IPS-NIHi11 (cell line): ENCODE data around the gene CRISPLD2.
A peak's percentile ranks its signal among the peaks of the same experiment; 100 is the strongest.

Source experiments
- DNase-seq: peaks from one replicate; pipeline ENCODE4 v3.0.0; 2012; ENCODE audit warnings: mixed read lengths, low spot score

CRISPLD2 gene

DNA sequence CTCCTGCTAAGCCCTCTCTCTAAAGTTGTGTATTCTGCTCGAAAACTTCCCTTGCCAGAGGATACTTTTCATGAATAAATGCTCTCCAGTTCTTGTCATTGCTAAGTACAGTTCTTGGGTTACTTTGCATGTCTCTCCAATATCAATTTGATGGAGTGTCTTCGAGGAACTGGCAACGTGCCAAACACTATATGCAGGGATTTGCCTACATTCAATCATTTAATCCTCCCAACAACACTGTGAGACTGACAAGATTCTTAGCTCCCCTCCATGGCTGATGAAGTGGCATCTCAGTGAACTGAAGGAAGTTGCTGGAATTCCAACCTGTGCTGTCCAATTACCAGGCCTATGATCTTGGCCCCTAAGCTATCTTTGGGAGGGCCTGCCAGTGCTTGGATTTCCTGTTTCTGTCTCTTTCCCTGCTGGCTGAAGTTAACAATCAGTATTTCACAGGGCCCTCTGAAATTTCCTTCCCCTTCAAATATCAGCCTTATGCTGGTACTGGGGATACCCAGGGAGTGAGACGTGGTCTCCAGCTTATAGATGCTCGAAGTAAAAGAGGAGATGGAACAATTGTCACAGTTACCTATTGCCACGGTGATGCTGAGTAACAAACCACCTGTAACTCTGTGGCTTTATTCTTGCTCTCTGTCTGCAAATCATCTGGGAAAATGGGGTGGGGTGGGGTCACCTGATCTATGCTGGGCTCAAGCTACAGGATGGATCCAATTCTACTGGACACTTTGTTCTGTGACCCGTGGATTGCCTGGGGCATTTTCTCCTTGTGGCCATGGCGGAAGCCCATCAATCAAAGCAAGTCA lies 19.4 kb upstream of the CRISPLD2 start:
- no peak for DNase-seq

- no peak for DNase-seq
Observed at GRCh38 chr16:84803146-84803545, 16.6 kb upstream of the CRISPLD2 start.

- no peak for DNase-seq
Observed at GRCh38 chr16:84804326-84804725, 15.5 kb upstream of the CRISPLD2 start.

DNA sequence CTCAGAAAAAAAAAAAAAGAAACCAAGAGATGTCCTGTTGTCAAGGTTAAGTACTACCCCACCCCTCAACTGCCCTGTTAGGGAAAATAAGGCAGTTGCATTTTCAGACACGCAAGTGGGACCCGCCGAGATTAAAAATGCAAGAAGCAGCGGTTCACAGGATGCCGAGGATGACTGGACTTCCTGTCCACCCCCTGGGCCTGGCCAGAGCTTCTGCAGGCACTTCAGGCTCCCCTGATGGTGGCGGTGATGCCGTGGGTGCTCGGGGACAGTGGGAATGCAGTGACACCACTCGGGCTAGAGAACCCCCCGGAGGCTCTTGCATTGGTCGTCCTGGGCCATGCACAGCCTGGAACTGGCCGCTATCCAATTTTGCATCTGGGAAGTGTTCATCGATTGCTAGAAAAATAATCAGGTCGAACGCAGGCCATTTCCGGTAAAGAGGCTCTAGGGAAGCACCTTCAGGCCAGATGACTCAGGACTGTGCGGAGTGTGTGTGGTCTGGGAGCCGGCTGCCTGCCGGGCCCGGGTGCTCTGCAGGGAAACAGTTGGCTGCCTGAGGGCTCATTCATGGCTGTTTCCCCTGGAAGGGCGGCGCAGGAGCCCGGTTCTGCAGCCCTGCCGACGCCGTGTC lies 13.4 kb upstream of the CRISPLD2 start:
- no peak for DNase-seq

GRCh38 chr16:84806890-84807258 lies 12.9 kb upstream of the CRISPLD2 start:
- DNase-seq: no peak

GRCh38 chr16:84807776-84808175 lies 12.0 kb upstream of the CRISPLD2 start:
- DNase-seq: no peak

GRCh38 chr16:84808826-84809225 lies 11.0 kb upstream of the CRISPLD2 start:
- no peak for DNase-seq

DNA sequence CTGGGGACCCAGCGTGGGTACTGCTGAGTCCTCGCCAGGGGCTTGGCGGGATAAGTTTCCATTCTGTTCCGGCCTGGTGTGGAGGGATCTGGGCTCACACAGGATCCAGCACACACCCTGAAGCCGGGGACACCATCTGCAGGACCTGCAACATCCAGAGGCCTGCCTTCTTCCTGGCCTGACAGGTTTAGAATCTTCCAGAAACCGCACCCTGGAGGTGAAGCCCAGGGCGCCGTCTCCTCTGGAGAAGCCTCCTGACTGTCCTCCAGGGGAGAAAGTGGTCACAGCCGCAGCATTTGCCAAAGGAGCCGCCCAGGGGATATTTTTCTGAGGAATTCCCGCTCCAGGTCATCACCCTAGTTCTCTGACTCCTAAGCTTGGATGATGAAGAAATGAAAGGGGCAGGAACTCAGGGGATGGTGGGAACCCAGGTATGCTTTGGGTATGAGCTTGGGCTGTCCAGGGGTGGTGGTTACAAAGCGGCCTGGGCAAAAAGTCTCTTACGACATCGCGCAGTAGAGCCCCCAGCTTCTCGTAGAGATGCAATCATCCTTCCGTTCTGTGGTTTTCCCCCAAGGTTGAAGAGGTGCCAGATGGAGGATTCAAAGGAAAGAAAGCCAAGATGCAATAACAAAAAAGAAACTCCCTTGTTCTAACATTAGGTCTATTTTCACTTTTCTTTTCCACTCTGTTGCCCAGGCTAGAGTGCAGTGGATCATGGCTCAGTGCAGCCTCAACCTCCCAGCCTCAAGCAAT lies 9.1 kb upstream of the CRISPLD2 start:
- DNase-seq: no peak

GRCh38 chr16:84811529-84811928 lies 8.3 kb upstream of the CRISPLD2 start:
- DNase-seq: no peak

- DNase-seq: peak; percentile 56
Observed at GRCh38 chr16:84813141-84813934, 6.4 kb upstream of the CRISPLD2 start.

DNA sequence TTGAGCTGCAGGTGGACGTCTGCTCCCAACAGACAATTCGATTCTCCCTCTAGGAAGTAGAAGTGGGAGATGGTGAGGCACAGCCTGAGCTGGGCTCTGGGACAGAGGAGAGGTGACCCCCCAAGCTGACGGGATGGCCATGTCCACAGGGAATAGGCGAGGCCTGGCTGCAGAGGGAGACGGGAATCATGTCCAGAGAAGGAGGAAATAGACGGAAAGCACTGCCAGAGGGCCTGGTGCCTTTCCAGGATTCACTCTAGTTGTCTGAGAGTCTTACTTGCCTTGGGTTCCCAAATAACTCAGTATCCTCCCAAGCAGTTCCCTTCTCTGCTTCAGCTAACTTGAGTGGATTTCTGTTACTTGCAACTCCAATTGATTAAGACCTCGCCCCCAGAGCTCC lies 4.3 kb upstream of the CRISPLD2 start:
- DNase-seq: no peak

- no peak for DNase-seq
Observed at GRCh38 chr16:84816023-84816422, 3.8 kb upstream of the CRISPLD2 start.

DNA sequence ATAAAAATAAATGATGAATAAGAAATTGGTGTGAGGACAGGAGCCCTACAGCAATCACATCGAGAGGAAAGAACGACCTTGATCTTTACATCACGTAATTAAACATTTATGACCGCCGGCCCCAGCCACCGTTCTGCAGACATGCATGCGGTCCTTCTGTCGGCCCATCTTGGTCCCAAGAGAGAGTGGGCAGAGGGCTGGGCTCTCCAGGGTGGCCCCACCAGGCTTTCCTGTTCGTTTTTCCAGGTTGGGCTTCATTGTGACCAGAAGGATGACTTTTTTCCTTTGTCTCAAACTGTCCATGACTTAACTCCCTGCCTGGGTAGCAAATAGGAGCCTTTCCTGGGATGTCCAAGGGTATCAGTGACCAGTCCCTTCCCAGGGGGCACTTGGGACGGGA lies 3.3 kb upstream of the CRISPLD2 start:
- no peak for DNase-seq

DNA sequence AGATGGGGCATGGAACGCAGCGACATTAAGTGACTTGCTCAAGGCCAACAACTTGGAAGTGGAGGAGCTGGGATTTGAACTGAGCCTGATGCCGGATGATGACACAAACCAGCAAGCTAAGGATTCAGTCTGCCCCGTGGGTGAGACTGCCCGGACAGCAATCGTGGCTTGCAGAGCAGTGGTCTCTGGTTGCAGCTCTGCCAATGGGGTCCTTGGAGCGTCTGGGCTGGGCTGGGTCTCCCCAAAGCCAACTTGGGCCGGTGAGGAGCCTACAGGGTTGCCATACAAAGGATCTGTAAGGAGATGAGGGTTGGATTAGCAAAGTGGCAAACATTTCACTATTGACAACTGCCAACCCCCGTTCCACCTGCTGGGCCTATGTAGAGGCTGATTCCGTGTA lies 2.6 kb upstream of the CRISPLD2 start:
- DNase-seq: no peak

- no peak for DNase-seq
Observed at GRCh38 chr16:84817613-84818012, 2.2 kb upstream of the CRISPLD2 start.

DNA sequence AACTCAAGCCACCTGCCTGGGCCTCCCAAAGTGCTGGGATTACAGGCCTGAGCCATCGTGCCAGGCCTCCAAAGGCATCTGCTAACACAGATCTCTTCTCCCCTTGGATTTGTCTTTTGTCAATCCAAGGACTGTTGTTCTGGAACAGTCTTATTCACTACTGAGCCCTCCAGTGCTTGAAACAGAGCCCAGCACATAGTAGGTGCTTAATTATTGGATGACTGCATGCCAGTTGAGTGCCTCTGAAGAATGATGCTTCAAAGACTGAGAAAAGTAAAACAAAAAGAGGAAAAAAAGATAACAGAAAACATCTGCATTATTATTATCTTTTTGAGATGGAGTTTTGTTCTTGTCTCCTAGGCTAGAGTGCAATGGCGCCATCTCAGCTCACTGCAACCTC lies 1.7 kb upstream of the CRISPLD2 start:
- no peak for DNase-seq

GRCh38 chr16:84818989-84819643 lies 669 bp upstream of the CRISPLD2 start:
- DNase-seq: peak; percentile 54

DNA sequence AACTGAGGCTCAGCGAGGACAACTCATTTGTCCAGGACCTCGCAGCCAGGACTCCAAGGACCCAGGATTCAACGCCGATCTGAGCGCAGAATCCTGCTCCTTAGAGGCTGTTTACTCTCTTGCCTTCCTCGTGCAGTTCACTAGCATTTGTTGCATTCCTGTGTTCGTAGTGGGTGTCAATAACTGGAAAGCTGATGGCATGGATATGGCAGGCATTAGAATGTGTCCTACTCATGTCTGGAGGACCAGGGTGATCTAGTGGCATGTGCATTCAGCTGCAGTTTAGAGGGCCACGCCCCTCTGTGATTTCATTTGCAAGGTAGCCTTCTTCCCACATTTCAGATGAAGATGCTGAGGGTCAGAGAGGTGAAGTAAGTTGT lies 510 bp downstream of the CRISPLD2 start:
- DNase-seq: no peak

- DNase-seq: no peak
Observed at GRCh38 chr16:84820771-84821170, 986 bp downstream of the CRISPLD2 start.

DNA sequence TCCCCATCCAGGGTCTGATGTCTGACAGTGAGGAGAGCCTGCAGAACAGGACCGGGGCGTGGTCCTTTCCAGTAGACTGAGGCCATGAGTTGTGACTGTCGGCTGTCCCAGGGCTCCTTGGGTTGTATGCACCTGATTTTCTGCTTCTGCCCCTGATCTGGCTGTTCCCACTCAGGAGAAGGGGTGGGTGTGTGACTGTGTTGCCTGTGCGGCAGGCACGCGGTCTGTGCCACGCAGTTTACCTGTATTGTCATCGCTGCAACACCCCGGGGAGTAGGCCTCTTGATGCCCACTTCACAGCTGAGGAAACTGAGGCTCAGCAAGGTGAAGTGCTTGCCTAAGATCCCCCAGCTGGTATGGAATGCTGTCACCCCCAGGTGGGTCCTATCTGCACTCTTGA lies 1.4 kb downstream of the CRISPLD2 start:
- no peak for DNase-seq
